ENCODE measurements around the gene DNAH14. TPM values are rescaled to one million over a fixed set of nuclear protein-coding genes. Genes with fewer than 3 reads are reported as not detected.
"Not testable (repeated sequence)": the region's sequence is repeated elsewhere in the genome, so short reads cannot be mapped to it uniquely, and the experiment has no call there.

DNAH14 gene
- total and polyA plus RNA-seq, 7 donors: 0.07 to 1.8 (median 0.82) TPM; not detected in 2

GRCh38 chr1:224938652-224939051 is 9.2 kb downstream of the DNAH14 start:
- Histone ChIP-seq H3K9me3 (peaks cover 24% of the 10 kb centered on the region), H3K36me3 (ENCODE audit: insufficient read depth in 1 of 2, low read depth in 1 of 2) (no peaks in the 10 kb centered on the region), H3K27ac (no peak overlapping the region), H3K4me1 (no peaks in the 10 kb centered on the region), H3K27me3 (ENCODE audit: insufficient read depth in 3 of 3, low read length in 2 of 3) (no peaks in the 10 kb centered on the region), H3K4me3 (no peak overlapping the region)
- intact Hi-C loops (cut with DNase I): no loop called here
- WGBS, 3 donors: 97 to 99% (median 97%) methylated on average over 4 of the region's 4 CpGs
- DNase-seq (no peak), ATAC-seq (no peak)
- TF ChIP-seq, protein P1, sequence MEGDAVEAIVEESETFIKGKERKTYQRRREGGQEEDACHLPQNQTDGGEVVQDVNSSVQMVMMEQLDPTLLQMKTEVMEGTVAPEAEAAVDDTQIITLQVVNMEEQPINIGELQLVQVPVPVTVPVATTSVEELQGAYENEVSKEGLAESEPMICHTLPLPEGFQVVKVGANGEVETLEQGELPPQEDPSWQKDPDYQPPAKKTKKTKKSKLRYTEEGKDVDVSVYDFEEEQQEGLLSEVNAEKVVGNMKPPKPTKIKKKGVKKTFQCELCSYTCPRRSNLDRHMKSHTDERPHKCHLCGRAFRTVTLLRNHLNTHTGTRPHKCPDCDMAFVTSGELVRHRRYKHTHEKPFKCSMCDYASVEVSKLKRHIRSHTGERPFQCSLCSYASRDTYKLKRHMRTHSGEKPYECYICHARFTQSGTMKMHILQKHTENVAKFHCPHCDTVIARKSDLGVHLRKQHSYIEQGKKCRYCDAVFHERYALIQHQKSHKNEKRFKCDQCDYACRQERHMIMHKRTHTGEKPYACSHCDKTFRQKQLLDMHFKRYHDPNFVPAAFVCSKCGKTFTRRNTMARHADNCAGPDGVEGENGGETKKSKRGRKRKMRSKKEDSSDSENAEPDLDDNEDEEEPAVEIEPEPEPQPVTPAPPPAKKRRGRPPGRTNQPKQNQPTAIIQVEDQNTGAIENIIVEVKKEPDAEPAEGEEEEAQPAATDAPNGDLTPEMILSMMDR (IDR thresholded peaks at IDR 0.05): no peak

DNA sequence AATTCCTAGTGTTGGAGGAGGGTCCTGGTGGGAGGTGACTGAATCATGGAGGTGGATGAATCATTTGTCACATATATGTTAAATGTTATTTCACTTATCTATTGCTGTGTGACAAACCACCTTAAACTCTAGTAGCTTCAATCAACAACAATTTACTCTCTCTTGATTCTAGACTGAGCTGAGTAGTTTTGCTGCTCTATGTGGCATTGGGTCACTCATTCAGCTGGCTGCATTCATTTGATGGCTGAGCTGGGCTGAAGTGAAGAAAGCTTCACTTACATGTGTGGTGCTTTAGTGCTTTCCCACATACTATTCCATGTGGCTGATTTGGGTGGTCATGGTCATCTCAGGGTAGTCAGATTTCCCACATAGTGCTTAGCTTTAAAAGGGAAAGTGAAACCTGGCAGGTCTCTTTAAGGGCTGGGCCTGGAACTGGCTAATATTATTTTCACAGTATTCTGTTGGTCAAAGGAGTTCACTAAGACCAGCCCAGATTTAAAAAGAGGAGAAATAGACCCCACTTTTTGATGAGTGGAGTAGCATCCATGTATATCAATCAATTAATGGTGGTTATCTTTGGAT is 10.5 kb downstream of the DNAH14 start:
- Histone ChIP-seq H3K36me3 (ENCODE audit: insufficient read depth in 1 of 2, low read depth in 1 of 2) (no peaks in the 10 kb centered on the region), H3K27ac (no peak overlapping the region), H3K4me3 (no peak overlapping the region), H3K27me3 (ENCODE audit: insufficient read depth in 3 of 3, low read length in 2 of 3) (no peaks in the 10 kb centered on the region), H3K4me1 (no peaks in the 10 kb centered on the region), H3K9me3 (peaks cover 13% of the 10 kb centered on the region)
- ATAC-seq (no peak), DNase-seq (no peak)
- intact Hi-C loops (cut with DNase I): no loop called here
- TF ChIP-seq, protein P1 (IDR thresholded peaks at IDR 0.05): no peak

- H3K36me3 ChIP-seq (ENCODE audit: insufficient read depth in 1 of 2, low read depth in 1 of 2); intact Hi-C loops (cut with DNase I); H3K4me1 ChIP-seq; DNase-seq; ATAC-seq; H3K27me3 ChIP-seq (ENCODE audit: insufficient read depth in 3 of 3, low read length in 2 of 3); H3K4me3 ChIP-seq; H3K9me3 ChIP-seq; H3K27ac ChIP-seq: not testable (repeated sequence)
- 94 to 97% (median 96%) methylated on average over 3 of the region's 3 CpGs for WGBS, 3 donors
These were observed 11.3 kb downstream of the DNAH14 start for GRCh38 chr1:224940735-224941134.

- intact Hi-C loops (cut with DNase I); ATAC-seq: not testable (repeated sequence)
These were observed 16.3 kb downstream of the DNAH14 start for GRCh38 chr1:224945651-224946348.

DNA sequence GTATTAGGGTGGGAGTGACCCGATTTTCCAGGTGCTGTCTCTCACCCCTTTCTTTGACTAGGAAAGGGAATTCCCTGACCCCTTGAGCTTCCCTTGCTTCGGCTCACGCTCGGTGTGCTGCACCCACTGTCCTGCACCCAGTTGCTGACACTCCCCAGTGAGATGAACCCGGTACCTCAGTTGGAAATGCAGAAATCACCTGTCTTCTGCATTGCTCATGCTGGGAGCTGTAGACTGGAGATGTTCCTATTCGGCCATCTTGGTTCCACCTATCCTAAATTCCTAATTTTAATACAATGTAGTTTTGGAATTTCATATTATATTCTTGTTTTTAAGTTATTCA is 16.8 kb downstream of the DNAH14 start:
- H3K27me3 ChIP-seq (ENCODE audit: insufficient read depth in 3 of 3, low read length in 2 of 3); ATAC-seq; H3K9me3 ChIP-seq; DNase-seq; H3K36me3 ChIP-seq (ENCODE audit: insufficient read depth in 1 of 2, low read depth in 1 of 2); H3K4me1 ChIP-seq; H3K27ac ChIP-seq; H3K4me3 ChIP-seq; intact Hi-C loops (cut with DNase I): not testable (repeated sequence)
- 90 to 97% (median 96%) methylated on average over 6 of the region's 6 CpGs for WGBS, 3 donors

More at GRCh38 chr1:224945651-224946348, 16.3 kb downstream of the DNAH14 start:
- not testable (repeated sequence) for H3K27me3 ChIP-seq (ENCODE audit: insufficient read depth in 3 of 3, low read length in 2 of 3); H3K27ac ChIP-seq; H3K4me1 ChIP-seq; H3K36me3 ChIP-seq (ENCODE audit: insufficient read depth in 1 of 2, low read depth in 1 of 2); H3K9me3 ChIP-seq; DNase-seq; H3K4me3 ChIP-seq
- WGBS, 3 donors: 79 to 86% (median 84%) methylated on average over 9 to 10 of the region's 10 CpGs

- Histone ChIP-seq H3K4me3 (no peak overlapping the region), H3K27me3 (ENCODE audit: insufficient read depth in 3 of 3, low read length in 2 of 3) (no peaks in the 10 kb centered on the region), H3K4me1 (no peaks in the 10 kb centered on the region), H3K36me3 (ENCODE audit: insufficient read depth in 1 of 2, low read depth in 1 of 2) (no peaks in the 10 kb centered on the region), H3K9me3 (no peaks in the 10 kb centered on the region), H3K27ac (no peak overlapping the region)
- TF ChIP-seq, protein P1 (IDR thresholded peaks at IDR 0.05): no peak
- intact Hi-C loops (cut with DNase I): no loop called here
- no peak for ATAC-seq
- 57 to 60% (median 59%) methylated on average over 3 of the region's 3 CpGs for WGBS, 3 donors
- DNase-seq: no peak
These were observed 28.2 kb downstream of the DNAH14 start for GRCh38 chr1:224957696-224958095.

All from psoas muscle (tissue), 8 donors.